ENCODE data around the gene NCOR2.

Gene NCOR2

DNA sequence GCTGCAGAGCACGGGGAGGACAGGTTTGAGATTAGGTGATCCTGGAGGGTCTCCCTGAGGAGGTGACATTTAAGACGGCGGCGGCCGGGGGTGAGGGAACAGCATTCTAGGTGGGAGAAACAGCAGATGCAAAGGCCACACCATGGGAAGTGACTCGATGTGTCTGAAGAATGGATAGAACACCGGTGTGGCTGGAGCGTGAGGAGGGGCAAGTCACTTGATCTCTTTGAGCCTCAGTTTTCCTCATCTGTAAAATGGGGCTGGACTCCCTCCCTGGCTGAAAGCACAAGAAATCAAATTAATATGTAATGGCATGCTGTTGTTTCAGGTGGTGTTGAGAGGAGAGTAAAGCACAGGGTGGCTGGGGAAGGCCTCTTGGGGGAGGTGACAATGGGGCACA, 10.0 kb upstream of the NCOR2 start:
- peaks cover 19% of the 10 kb centered on the region for H3K27me3 Mint-ChIP-seq (ENCODE audit: low read depth, poor library complexity)
- TF ChIP-seq, protein P1, sequence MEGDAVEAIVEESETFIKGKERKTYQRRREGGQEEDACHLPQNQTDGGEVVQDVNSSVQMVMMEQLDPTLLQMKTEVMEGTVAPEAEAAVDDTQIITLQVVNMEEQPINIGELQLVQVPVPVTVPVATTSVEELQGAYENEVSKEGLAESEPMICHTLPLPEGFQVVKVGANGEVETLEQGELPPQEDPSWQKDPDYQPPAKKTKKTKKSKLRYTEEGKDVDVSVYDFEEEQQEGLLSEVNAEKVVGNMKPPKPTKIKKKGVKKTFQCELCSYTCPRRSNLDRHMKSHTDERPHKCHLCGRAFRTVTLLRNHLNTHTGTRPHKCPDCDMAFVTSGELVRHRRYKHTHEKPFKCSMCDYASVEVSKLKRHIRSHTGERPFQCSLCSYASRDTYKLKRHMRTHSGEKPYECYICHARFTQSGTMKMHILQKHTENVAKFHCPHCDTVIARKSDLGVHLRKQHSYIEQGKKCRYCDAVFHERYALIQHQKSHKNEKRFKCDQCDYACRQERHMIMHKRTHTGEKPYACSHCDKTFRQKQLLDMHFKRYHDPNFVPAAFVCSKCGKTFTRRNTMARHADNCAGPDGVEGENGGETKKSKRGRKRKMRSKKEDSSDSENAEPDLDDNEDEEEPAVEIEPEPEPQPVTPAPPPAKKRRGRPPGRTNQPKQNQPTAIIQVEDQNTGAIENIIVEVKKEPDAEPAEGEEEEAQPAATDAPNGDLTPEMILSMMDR (IDR thresholded peaks at IDR 0.05) = no peak
- H3K9me3 Mint-ChIP-seq = peaks cover 23% of the 10 kb centered on the region
- no peak overlapping the region for H3K4me3 Mint-ChIP-seq
- peaks cover 22% of the 10 kb centered on the region for H3K4me1 Mint-ChIP-seq
- H3K27ac Mint-ChIP-seq = peak overlapping the region; percentile 81
- no peak for DNase-seq
- H3K36me3 Mint-ChIP-seq (ENCODE audit: low read depth) = no peaks in the 10 kb centered on the region

DNA sequence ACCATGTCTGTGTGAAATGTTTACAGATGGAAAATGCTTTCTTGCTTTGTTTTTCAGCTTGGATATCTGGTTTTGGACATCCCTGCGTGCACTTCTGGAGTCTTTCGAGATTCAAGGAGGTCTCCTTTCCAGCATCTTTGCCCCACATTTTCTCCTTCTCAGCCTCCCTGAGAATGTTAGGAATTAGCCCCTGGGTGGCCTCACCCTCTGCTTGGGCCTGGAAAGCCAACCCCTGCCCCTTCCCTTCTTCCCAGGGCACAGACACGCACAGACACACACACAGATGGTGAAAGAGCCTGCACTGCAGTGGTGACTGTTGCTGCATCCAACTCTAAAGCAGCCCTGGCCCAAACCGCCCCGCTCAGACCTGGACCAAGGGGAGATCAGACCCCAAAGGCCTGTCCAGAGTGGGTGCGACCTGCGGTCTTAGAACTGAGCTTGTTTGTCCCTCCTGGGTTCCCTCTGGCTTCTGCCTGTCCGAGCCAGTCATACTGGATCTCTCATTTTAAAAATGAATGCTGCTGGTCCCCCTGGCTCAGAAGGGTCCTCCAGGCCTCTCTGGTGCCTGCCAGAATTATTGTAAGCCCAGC, 8.7 kb upstream of the NCOR2 start:
- peak overlapping the region; percentile 45 for H3K27ac Mint-ChIP-seq
- H3K9me3 Mint-ChIP-seq = peaks cover 23% of the 10 kb centered on the region
- no peaks in the 10 kb centered on the region for H3K36me3 Mint-ChIP-seq (ENCODE audit: low read depth)

DNA sequence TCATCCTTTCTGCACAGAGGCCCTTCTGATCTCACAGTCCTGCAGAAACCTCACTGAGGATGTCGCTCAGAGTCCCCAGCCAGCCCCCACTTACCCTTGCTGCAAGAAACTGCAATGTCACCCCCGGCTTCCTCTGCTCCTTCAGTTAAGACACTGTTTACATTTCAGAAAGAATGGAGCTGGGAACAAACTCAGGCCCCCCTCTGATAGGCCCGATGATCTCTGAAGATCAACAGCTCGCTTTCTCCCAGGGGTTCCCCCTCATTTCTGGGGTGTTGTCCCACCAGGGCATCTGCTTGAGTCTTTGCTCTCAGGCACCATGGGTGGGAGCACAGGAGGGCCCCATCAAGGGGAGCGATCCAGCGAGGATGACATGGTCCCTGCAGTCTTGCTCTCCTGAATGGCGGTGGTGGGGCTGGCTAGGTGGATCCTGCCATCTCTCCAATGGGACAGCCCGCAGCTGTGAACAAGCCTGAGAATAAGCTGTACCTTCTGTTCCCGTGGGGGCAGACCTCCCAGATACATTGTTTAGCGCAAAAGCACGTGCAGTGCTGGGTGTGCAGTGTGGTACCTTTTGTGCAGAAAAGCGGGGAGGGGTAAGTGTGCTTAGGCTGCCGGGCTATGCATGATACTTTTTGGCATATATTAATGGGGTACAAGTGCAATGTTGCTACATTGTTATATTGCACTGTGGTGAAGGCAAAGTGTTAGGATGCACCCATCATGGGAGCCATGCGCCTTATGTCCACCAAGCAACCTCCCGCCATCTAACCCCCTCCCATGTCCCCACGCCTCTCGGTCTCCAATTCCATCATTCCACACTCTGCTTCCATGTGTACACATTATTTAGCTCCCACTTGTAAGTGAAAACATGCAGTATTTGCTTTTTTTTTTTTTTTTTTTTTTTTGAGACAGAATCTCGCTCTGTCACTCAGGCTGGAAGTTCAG, 6.7 kb upstream of the NCOR2 start:
- DNase-seq = no peak
- Mint-ChIP-seq H3K36me3 (ENCODE audit: low read depth) (no peaks in the 10 kb centered on the region), H3K4me1 (peaks cover 28% of the 10 kb centered on the region), H3K27ac (no peak overlapping the region), H3K4me3 (no peak overlapping the region), H3K9me3 (peaks cover 16% of the 10 kb centered on the region), H3K27me3 (ENCODE audit: low read depth, poor library complexity) (peaks cover 19% of the 10 kb centered on the region)
- TF ChIP-seq, protein P1 (IDR thresholded peaks at IDR 0.05) = no peak

More for the DNA sequence above, 8.7 kb upstream of the NCOR2 start:
- TF ChIP-seq, protein P1 (IDR thresholded peaks at IDR 0.05) = no peak
- Mint-ChIP-seq H3K4me3 (no peak overlapping the region), H3K4me1 (peaks cover 22% of the 10 kb centered on the region), H3K27me3 (ENCODE audit: low read depth, poor library complexity) (peaks cover 13% of the 10 kb centered on the region)
- no peak for DNase-seq

DNA sequence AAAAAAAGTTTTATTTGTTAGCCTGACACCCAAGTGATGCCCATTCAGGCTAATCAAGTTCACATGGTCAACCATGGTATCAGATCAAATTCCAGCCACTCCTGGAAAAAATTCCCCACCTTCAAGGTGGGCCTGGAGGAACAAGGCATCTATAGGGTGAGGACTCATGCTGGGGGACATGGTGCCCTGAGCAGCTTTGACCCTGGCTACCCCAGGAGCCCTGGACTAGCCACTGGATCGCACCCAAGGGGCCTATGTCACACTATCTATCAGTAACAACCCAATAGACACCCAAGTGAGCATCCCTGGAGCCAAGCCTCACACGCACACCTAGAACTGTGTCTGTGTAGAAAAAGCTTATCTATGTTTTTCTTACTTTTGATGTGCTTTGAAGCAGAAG, 4.1 kb upstream of the NCOR2 start:
- H3K27ac Mint-ChIP-seq = no peak overlapping the region
- TF ChIP-seq, protein P1 (IDR thresholded peaks at IDR 0.05) = no peak
- H3K9me3 Mint-ChIP-seq = peaks cover 2% of the 10 kb centered on the region
- no peaks in the 10 kb centered on the region for H3K36me3 Mint-ChIP-seq (ENCODE audit: low read depth)
- peaks cover 19% of the 10 kb centered on the region for H3K27me3 Mint-ChIP-seq (ENCODE audit: low read depth, poor library complexity)
- no peak for DNase-seq
- no peak overlapping the region for H3K4me3 Mint-ChIP-seq
- H3K4me1 Mint-ChIP-seq = peaks cover 39% of the 10 kb centered on the region

DNA sequence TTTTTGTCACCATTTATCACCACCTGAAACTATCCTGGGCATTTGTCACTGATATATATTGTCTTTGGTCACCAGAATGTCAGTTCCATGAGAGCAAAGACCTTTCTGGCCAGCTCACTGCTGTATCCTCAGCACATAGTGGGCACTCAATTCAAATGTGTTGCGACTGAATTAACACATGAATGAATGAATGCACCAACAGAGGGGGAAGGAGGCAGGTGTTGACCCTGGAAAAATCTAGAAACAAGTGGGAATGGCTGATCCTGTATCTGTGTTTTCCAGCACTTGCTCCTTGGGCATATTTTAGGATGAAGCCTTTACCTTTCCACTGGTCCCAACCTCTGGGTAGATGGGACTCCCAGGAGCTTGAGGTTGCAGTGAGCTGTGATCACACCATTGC, 3.4 kb upstream of the NCOR2 start:
- Mint-ChIP-seq H3K27me3 (ENCODE audit: low read depth, poor library complexity) (peaks cover 16% of the 10 kb centered on the region), H3K36me3 (ENCODE audit: low read depth) (no peaks in the 10 kb centered on the region), H3K9me3 (no peaks in the 10 kb centered on the region), H3K27ac (no peak overlapping the region), H3K4me3 (no peak overlapping the region), H3K4me1 (peaks cover 43% of the 10 kb centered on the region)
- TF ChIP-seq, protein P1 (IDR thresholded peaks at IDR 0.05) = no peak
- DNase-seq = no peak

Data from nephron progenitor cell (in vitro differentiated cells).